ENCODE data around the gene CAMK2G.

The CAMK2G gene

DNA sequence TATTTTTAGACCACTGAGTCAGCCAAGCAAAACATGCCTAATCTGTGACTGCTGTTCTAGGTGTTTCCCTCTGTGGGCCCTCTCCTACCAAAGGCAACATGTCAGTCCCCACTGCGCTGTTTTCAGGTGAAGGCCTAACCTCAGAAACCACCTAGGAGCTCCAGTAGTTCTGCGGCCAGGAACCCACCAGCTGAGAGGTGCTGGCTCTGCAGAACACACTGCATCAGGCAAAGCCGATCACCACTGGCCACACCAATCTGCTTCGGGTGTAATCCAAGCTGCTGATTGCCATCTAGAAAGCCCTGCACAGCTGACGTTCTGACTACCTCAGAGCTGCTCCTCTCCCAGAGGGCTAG, 14.9 kb downstream of the CAMK2G start:
- peak; percentile 66 for DNase-seq

DNA sequence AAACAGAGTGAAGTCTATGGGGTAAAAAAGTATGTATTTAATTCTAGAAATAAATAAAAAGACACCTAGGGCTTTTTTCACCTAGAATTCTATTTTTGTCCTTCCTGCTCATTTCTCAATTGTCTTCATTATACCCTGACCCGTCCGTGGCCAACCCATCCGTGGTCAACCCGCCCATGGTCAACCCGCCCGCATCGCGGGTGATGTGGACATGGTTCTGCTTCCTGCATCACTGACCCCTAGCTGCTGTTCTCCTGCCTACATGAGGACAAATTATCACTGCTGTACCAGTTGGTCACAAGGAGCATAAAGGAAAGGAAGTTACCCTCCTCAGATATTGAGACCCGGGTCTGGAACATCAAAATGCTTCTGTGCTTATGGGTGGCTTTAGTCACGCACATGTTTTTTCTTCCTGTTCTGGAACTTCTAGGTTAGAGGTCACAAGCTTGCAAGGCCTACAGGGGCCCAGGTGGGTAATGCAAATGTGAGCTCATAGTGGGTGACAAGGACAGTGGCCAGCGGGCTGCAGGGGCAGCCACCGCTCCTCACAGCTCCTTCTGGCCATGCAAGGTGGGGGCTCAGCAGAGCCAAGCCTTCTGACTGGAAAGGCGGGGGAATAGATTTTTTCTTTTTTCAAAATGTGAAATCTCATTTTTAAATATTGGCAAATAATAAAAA, 15.5 kb downstream of the CAMK2G start:
- no peak for DNase-seq

DNA sequence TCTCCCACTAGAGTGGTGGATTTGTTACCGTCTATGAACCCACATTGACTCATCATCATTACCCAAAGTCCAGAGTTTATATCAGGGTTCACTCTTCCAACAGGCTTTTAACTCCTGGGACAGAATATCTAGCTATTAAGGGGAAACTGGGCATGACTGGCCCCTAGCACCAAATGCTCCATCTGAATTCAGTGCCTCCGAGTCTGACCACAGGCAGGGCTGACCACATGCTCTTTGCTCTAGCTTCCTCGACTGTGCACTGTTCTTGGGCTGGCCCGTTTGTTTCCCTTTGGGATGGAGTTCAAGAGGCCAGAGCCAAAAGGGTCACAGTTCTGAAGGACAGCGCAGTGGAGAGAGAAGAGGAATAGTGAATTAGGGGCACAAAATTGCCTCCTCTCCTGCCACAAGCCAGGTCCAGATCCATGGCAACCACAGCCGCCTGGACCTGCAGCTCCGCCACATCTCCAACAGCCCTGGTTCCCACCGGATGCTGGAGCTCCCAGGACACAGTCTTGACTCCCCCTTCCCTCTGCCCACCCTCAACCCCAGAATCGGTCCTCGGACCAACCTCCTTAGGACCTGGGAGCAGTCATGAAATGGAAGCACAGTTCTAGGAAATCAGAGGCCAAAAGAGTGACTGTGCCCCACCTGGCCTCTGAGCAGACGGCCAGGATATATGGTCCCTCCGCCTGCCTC, 16.2 kb downstream of the CAMK2G start:
- DNase-seq: no peak

DNA sequence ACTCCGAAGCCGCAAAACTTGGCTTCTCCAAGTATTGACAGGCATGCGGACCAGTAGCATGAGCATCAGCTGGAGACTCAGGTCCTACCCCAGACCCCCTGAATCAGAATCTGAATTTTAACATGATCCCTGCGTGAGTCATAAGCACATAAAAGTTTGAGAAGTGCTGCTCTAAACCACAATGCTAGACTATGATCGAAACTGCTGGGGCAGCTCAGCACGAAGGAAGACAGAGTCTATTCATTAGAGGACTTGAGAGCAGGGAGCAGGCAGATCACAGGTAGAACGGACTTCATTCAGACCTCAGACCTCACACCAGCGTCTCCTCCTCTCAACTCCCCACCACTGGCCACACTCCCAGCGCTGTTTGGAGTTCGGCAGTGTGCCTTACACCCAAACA, 16.9 kb downstream of the CAMK2G start:
- no peak for DNase-seq

DNA sequence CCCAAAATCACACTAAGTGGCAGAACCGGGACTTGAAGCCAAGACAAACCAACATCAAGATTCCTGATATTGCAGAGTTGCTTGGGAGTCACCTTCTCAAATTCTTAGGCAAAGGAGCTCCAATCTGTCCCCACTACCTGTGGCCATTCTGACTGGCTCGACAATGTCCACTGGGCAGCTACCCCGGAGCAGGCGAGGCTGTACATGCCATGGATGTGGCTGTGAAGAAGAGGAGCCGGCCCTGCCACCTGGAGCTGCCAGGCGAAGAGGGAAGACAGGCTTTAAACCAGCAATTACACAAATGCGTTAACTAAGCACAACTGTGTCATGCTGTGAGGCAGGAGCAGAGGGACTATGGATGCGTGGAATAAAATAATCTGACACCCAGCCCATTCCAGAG, 18.1 kb downstream of the CAMK2G start:
- no peak for DNase-seq

GRCh38 chr10:73855413-73855812, 18.9 kb downstream of the CAMK2G start:
- DNase-seq: no peak

GRCh38 chr10:73854310-73854709, 20.0 kb downstream of the CAMK2G start:
- DNase-seq: no peak

DNA sequence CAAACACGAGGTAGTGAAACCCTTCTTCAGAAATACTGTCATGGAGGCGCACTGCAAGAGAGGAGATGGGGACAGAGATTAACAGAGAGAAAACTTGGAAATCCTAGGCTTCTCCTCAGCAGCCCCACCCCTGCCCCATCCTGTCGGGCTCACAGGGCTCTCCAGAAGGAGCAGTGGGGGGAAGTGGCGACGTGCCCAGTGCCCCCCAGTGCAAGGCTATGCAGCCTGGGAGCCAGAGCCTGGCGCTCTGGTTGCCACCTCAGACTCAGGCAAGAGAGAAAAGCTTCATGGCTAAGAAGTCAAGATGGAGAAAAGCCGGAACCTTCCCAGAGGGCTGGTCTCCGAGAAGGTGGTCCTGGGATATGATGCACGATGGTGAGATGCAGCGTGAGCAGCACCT, 21.2 kb downstream of the CAMK2G start:
- no peak for DNase-seq

DNA sequence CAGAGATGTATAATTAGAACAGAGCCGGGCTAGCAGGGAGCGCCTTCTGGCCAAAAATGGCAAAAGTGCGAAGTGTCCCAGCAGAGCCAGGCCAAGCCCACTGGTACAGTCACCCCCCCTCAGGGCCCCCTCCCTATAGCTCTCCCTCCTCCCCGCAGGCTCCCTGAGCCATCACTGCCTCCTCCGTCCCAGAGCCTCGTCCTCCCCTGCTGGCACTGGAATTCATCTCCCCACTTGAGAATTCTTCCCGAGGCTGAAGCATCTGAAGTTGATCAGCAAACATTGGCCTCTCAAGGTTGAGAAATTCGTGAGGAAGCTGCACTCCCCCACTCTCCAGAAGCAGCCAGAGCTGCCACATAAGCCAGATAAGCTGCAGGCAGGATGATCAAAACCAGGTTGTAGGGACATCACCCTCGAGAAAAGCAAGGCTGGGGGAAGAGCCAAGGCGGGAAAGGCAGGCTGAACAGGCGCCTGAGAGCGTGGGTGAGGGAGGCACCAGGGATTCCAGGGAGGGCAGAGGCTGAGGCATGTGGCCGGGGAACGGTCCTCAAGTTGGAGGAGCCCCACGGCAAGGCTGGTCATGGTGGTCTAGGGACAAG, 23.4 kb downstream of the CAMK2G start:
- DNase-seq: no peak

DNA sequence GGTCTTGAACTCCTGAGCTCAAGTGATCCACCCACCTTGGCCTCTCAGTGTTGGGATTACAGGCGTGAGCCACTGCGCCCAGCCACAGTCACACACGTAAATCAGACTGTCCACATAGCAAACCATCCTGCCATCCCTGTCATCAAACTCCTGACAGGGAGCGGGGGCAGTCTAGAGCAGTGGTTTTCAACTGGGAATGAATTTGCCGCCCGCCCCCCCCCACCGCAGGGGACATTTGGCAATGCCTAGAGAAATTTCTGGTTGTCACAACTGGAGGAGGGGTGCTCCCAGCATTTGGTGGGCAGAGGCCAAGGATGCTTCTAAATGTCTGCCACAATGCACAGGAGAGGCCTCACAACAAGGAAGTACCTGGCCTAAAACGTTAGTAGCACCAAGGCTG, 24.1 kb downstream of the CAMK2G start:
- DNase-seq: no peak

GRCh38 chr10:73848821-73849489, 25.4 kb downstream of the CAMK2G start:
- DNase-seq: peak; percentile 99

DNA sequence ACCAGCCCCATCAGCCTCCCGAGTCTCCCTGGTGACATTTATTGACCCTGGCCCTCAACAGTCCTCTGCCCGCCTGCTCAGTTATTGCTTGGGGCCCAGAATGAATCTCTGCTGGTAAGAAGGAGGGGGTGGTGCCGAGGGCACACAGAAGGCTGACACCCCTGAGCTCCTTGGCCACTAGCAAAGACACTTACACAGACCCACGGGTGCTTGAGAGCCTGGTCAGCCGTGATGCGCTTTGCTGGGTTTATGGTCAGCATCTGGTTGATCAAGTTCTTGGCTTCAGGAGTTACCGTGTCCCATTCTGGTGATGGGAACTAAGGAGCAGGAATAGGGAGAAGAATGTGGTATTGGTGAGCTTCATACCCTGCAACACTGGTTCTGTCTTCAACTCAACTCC, 27.3 kb downstream of the CAMK2G start:
- no peak for DNase-seq

- no peak for DNase-seq
Measured at GRCh38 chr10:73843261-73843660, 31.1 kb downstream of the CAMK2G start.

GRCh38 chr10:73842349-73842748, 32.0 kb downstream of the CAMK2G start:
- no peak for DNase-seq

GRCh38 chr10:73841526-73842285, 32.6 kb downstream of the CAMK2G start:
- DNase-seq: no peak

DNA sequence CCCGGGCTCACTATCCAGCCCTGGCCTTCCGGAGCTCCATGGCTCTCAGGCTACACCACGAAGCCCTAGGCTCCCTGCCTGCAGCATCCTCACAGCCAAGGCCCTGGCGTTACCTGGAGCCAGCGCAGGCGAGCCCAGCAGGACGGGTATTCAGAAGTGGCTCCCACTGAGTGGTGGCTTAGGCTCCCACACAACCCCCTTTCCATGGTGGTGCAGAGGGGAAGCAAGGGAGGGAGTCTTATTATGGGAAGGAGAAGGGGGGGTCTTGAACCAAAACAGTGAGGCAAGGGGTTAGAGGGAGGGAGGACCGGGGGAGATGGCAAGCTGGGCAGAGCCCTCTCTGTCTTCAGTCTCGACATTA, 33.3 kb downstream of the CAMK2G start:
- no peak for DNase-seq

DNA sequence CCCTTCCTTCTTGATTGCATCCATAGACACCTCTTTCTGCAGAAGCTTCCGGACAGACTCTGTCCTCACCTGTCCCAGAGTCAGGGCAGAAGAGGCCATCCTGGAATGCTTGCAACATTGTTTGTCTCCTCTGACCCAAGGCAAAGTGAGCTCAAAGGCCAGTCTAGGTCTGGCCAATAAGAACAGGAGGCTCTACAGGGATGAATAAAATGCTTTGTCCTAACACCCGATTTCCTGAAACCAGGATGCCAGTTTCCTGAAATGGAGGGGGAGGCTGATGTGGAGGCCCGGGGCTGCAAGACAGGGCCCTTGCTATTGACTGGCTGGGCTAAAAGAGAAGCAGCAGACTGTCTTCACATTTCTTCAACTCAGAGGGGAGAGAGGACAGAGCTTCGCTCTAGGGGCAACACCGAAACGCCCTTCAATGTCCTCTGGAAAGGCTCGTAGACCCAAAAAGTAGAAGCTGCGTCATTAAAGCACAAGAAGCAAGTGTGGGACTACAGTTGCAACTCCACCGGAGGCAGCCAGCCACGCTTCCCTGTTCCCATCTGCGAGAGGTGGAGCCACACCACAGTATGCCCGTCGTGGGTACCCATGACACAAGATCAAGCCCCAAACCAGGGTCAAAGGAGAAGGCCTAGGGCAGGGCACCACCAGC, 33.8 kb downstream of the CAMK2G start:
- no peak for DNase-seq

- DNase-seq: no peak
Measured at GRCh38 chr10:73840056-73840402, 34.3 kb downstream of the CAMK2G start.

DNA sequence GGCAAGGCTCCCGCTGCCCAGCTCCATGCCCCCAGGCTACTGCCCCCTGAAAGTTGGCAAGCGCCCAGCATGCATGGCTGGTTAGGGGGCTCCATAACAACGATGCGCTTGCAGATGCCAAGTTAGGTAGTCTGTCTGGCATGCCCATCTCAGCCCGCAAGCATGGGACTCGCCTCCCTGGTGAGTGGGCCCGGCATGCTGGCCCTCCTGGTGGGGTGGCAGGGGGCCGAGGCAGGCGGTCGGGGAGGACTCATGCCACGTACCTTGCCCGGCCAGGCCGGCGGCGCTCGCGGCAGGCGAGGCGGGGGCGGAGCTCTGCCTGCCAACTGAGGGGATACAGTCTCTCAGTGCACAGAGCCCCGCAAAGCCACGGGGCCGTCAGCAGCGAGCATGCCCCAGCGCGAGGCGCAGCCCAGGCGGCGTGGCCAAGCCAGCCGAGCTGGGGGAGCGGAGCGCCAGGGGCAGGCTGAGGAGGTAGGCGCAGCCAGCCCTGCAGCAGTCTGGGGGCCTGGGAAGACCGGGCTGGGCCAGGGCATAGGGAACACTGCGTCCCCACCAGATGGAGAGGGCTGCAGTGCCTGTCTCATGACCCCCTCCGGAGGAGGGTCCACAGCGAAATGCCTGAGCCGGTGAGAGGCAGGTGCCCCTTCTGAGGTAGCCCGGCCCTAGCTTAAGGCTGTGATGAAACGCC, 34.9 kb downstream of the CAMK2G start:
- no peak for DNase-seq

GRCh38 chr10:73838827-73839226, 35.5 kb downstream of the CAMK2G start:
- no peak for DNase-seq

- DNase-seq: no peak
Measured at GRCh38 chr10:73838008-73838567, 36.3 kb downstream of the CAMK2G start.

DNA sequence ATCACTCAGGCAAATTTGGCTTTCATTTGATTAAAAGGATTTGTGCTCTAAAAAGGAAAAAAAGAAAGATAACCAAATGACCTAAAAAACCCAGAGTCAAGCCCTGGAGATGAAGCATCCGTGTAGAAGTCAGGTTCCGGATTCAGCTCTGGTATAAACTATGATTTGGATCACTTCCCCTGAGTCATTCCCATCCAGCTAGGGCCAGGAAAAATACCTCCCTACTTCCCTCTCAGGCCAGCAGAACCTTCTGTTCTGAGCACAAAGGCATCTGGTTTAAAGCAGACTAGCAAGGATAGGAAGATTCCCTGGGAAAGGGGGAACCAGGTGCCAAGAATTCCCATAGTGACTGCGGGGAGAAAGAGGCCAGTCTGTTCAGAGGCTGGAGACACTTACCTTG, 37.3 kb downstream of the CAMK2G start:
- DNase-seq: no peak
